Activated T-cell treated with anti-CD3 and anti-CD28 coated beads, Interleukin-2, amount 50 U/mL, for 4 hours (primary cell): Measurements from ENCODE around the gene SMAD7. TPM values are rescaled to one million over a fixed set of nuclear protein-coding genes. Genes with fewer than 3 reads are reported as not detected.
"Not testable (repeated sequence)": the region's sequence is repeated elsewhere in the genome, so short reads cannot be mapped to it uniquely, and the experiment has no call there.

Source experiments
- ATAC-seq, 2 donors: fragments of 200-7000 bp; cut with Tn5 transposase; one replicate each; pipeline ENCODE4 v1.10.0; 2021
- DNase-seq: peaks from one replicate; pipeline ENCODE4 v3.0.0-alpha.2; 2020
- H3K27me3 Mint-ChIP-seq: one replicate; pipeline ENCODE4 v1.8.0; 2021; ENCODE audit warnings: low read depth, mixed read lengths
- H3K36me3 Mint-ChIP-seq: one replicate; pipeline ENCODE4 v1.8.0; 2022; ENCODE audit warnings: mixed read lengths; ENCODE audit not compliant: insufficient read depth
- H3K4me1 Mint-ChIP-seq: one replicate; pipeline ENCODE4 v1.8.0; 2021; ENCODE audit warnings: low read depth, mixed read lengths
- H3K4me3 Mint-ChIP-seq: one replicate; pipeline ENCODE4 v1.8.0; 2021; ENCODE audit warnings: mild to moderate bottlenecking, moderate library complexity, mixed read lengths
- H3K9me3 Mint-ChIP-seq: one replicate; pipeline ENCODE4 v1.8.0; 2021; ENCODE audit warnings: mixed read lengths
- total RNA-seq, 3 donors: library from RNA; stranded (reverse); gene quantifications; one replicate each; pipeline ENCODE4 v1.2.1, GENCODE V29; 2021

The SMAD7 gene
- total RNA-seq, 3 donors from 2014 or later: 8.0 to 13.6 (median 9.6) TPM

- Mint-ChIP-seq H3K9me3 (no peaks in the 10 kb centered on the region), H3K27me3 (no peaks in the 10 kb centered on the region), H3K36me3 (no peaks in the 10 kb centered on the region), H3K4me1 (peaks cover 6% of the 10 kb centered on the region), H3K4me3 (no peak overlapping the region)
- DNase-seq: no peak
- no peak for ATAC-seq
These were observed 71.7 kb downstream of the SMAD7 start for GRCh38 chr18:48879008-48879431.

GRCh38 chr18:48878471-48878870, 72.3 kb downstream of the SMAD7 start:
- ATAC-seq (no peak), DNase-seq (no peak)
- H3K9me3 Mint-ChIP-seq: no peaks in the 10 kb centered on the region
- H3K4me3 Mint-ChIP-seq: no peak overlapping the region
- no peaks in the 10 kb centered on the region for H3K27me3 Mint-ChIP-seq
- peaks cover 6% of the 10 kb centered on the region for H3K4me1 Mint-ChIP-seq
- H3K36me3 Mint-ChIP-seq: no peaks in the 10 kb centered on the region

- no peaks in the 10 kb centered on the region for H3K27me3 Mint-ChIP-seq
- no peak for DNase-seq
- H3K4me1 Mint-ChIP-seq: peaks cover 11% of the 10 kb centered on the region
- H3K36me3 Mint-ChIP-seq: no peaks in the 10 kb centered on the region
- H3K4me3 Mint-ChIP-seq: no peak overlapping the region
- no peak for ATAC-seq
- no peaks in the 10 kb centered on the region for H3K9me3 Mint-ChIP-seq
These were observed 72.8 kb downstream of the SMAD7 start for GRCh38 chr18:48877941-48878340.

GRCh38 chr18:48876590-48876989, 74.2 kb downstream of the SMAD7 start:
- DNase-seq (no peak), ATAC-seq (no peak)
- no peak overlapping the region for H3K4me3 Mint-ChIP-seq
- no peaks in the 10 kb centered on the region for H3K36me3 Mint-ChIP-seq
- no peaks in the 10 kb centered on the region for H3K27me3 Mint-ChIP-seq
- H3K9me3 Mint-ChIP-seq: no peaks in the 10 kb centered on the region
- peaks cover 13% of the 10 kb centered on the region for H3K4me1 Mint-ChIP-seq

GRCh38 chr18:48875942-48876511, 74.7 kb downstream of the SMAD7 start:
- H3K36me3 Mint-ChIP-seq: no peaks in the 10 kb centered on the region
- H3K4me1 Mint-ChIP-seq: peaks cover 13% of the 10 kb centered on the region
- no peaks in the 10 kb centered on the region for H3K9me3 Mint-ChIP-seq
- H3K4me3 Mint-ChIP-seq: no peak overlapping the region
- ATAC-seq (no peak), DNase-seq (no peak)
- H3K27me3 Mint-ChIP-seq: no peaks in the 10 kb centered on the region

- ATAC-seq: no peak
- Mint-ChIP-seq H3K36me3 (no peaks in the 10 kb centered on the region), H3K4me1 (peaks cover 11% of the 10 kb centered on the region)
These were observed 75.3 kb downstream of the SMAD7 start for GRCh38 chr18:48875314-48875941.

GRCh38 chr18:48874701-48875162, 76.0 kb downstream of the SMAD7 start:
- H3K4me1 Mint-ChIP-seq: peaks cover 9% of the 10 kb centered on the region
- H3K9me3 Mint-ChIP-seq: no peaks in the 10 kb centered on the region
- DNase-seq (no peak), ATAC-seq (no peak)
- no peaks in the 10 kb centered on the region for H3K36me3 Mint-ChIP-seq
- H3K4me3 Mint-ChIP-seq: no peak overlapping the region
- no peaks in the 10 kb centered on the region for H3K27me3 Mint-ChIP-seq

More at GRCh38 chr18:48875314-48875941, 75.3 kb downstream of the SMAD7 start:
- H3K27me3 Mint-ChIP-seq: no peaks in the 10 kb centered on the region
- H3K4me3 Mint-ChIP-seq: no peak overlapping the region
- no peaks in the 10 kb centered on the region for H3K9me3 Mint-ChIP-seq
- DNase-seq: no peak

- H3K4me1 Mint-ChIP-seq: peaks cover 14% of the 10 kb centered on the region
- H3K9me3 Mint-ChIP-seq: no peaks in the 10 kb centered on the region
- ATAC-seq: no peak
- DNase-seq: no peak
- no peaks in the 10 kb centered on the region for H3K27me3 Mint-ChIP-seq
- no peaks in the 10 kb centered on the region for H3K36me3 Mint-ChIP-seq
- H3K4me3 Mint-ChIP-seq: no peak overlapping the region
These were observed 76.5 kb downstream of the SMAD7 start for GRCh38 chr18:48874233-48874632.

GRCh38 chr18:48872234-48873145, 78.3 kb downstream of the SMAD7 start:
- Mint-ChIP-seq H3K36me3 (no peaks in the 10 kb centered on the region), H3K9me3 (no peaks in the 10 kb centered on the region)

GRCh38 chr18:48871391-48872166, 79.2 kb downstream of the SMAD7 start:
- peaks cover 29% of the 10 kb centered on the region for H3K4me1 Mint-ChIP-seq
- no peak overlapping the region for H3K4me3 Mint-ChIP-seq
- H3K36me3 Mint-ChIP-seq: no peaks in the 10 kb centered on the region
- H3K9me3 Mint-ChIP-seq: no peaks in the 10 kb centered on the region
- H3K27me3 Mint-ChIP-seq: no peaks in the 10 kb centered on the region
- no peak for DNase-seq
- no peak for ATAC-seq

More at GRCh38 chr18:48872234-48873145, 78.3 kb downstream of the SMAD7 start:
- ATAC-seq (no peak), DNase-seq (no peak)
- H3K4me3 Mint-ChIP-seq: no peak overlapping the region
- peaks cover 29% of the 10 kb centered on the region for H3K4me1 Mint-ChIP-seq
- no peaks in the 10 kb centered on the region for H3K27me3 Mint-ChIP-seq

- ATAC-seq, H3K4me3 Mint-ChIP-seq, H3K27me3 Mint-ChIP-seq, DNase-seq, H3K36me3 Mint-ChIP-seq, H3K9me3 Mint-ChIP-seq: not testable (repeated sequence)
- H3K4me1 Mint-ChIP-seq: peaks cover 29% of the 10 kb centered on the region
These were observed 79.8 kb downstream of the SMAD7 start for GRCh38 chr18:48870926-48871325.
